Measurements from ENCODE around the gene PELI2.
A peak's percentile ranks its signal among the peaks of the same experiment; 100 is the strongest.

The PELI2 gene

GRCh38 chr14:56205881-56206280 lies 87.7 kb downstream of the PELI2 start:
- DNase-seq (ENCODE audit: low read depth, low spot score), result no peak

DNA sequence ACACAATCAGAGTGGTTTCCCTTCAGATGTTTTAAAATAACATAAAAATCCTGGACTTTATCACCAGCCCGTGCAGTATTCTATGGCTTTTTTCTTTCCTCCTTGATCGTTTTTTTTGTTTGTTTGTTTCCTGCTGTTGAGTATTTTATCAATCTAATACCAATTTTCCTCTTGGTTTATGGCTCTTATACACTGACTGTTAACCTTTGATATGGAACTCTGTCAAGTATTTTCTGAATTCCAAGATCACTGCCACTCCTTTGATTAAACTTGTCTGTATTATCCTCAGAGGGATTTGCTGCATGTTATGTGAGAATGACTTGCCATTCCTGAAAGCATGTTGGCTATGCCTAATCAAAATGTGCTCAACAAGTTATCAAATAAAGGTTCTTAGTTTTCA lies 88.4 kb downstream of the PELI2 start:
- DNase-seq (ENCODE audit: low read depth, low spot score), result no peak

- DNase-seq (ENCODE audit: low read depth, low spot score), result peak; percentile 13
Observed at GRCh38 chr14:56207626-56208292, 89.5 kb downstream of the PELI2 start.

GRCh38 chr14:56208520-56208919 lies 90.3 kb downstream of the PELI2 start:
- no peak for DNase-seq (ENCODE audit: low read depth, low spot score)

DNA sequence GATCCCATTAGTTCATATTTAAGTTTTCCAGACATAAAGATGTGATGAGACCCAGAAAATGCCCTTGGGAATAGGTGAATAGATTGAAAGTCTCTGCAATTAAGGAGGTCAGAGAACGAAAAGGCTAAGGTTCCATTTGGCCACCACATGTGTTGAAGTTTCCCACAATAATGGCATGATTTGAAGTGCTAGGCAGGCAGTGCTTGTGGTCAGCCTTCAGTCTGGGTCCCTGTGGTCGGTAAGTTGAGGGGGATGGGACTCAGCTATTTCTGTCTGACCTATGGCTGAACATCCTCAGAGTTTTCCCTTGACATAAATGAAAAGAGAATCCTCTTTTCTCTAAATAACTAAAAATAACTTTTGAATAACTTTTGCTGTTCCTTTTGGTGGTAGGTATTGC lies 92.4 kb downstream of the PELI2 start:
- DNase-seq (ENCODE audit: low read depth, low spot score), result no peak

- DNase-seq (ENCODE audit: low read depth, low spot score), result no peak
Observed at GRCh38 chr14:56211084-56211483, 92.9 kb downstream of the PELI2 start.

- DNase-seq (ENCODE audit: low read depth, low spot score), result no peak
Observed at GRCh38 chr14:56211844-56212243, 93.6 kb downstream of the PELI2 start.

- no peak for DNase-seq (ENCODE audit: low read depth, low spot score)
Observed at GRCh38 chr14:56212521-56212920, 94.3 kb downstream of the PELI2 start.

DNA sequence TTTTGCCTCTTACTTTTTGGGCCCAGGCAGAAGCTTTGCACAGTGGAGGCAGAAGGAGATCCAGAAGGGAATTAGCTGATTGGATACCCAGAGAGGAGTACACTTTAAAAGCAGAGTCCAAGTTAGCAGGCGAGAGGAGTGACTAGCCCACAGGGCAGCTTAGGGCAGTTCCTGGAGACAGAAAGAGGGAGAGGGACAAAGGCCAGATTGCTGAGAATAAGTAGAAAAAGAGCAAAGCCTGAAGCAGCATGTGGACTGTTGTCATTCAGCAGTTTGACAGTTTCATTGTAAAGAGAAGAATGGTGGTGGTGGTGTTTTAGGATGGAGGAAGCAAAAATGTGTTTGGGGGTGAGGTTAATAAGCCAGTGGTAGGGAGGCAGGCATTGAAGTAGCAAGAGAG lies 95.1 kb downstream of the PELI2 start:
- no peak for DNase-seq (ENCODE audit: low read depth, low spot score)

GRCh38 chr14:56215180-56215579 lies 97.0 kb downstream of the PELI2 start:
- DNase-seq (ENCODE audit: low read depth, low spot score), result no peak

DNA sequence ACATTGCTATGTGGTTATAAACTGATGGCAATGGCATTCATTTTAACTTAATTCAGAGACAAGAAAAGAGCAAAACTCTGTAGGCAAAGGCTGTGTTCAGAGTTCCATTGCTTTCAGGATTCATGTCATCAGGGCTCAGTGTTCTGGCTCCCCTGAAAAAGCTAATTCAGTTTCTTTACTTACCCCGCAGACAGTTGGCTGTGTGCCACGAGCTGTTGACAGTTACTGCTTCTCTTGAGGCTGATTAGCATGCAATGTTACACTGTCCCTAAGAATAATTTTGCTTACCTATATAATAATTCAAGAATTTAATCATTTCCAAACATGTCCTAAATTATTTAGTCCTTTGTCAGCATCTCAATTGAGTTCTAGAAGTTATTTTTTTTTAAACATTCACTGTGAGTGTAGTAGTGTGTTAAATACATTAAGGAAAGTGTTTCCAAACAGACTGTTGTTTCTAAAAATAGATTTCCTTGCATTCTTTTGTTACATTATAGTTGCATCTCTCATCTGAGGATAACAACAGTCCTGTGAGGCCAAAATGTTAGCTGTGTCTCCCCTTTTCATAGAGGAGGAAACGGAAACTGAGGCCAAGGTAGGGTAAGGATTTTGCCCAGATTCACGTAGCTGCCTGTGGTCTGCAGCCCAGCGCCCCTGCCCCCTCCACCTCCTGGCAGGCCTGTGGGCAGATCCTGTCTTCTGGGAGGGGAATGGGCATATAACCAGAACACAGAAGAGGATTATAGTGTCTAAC lies 98.6 kb downstream of the PELI2 start:
- no peak for DNase-seq (ENCODE audit: low read depth, low spot score)

GRCh38 chr14:56217380-56218045 lies 99.3 kb downstream of the PELI2 start:
- no peak for DNase-seq (ENCODE audit: low read depth, low spot score)

GRCh38 chr14:56219666-56220413 lies 101.6 kb downstream of the PELI2 start:
- DNase-seq (ENCODE audit: low read depth, low spot score), result no peak

- no peak for DNase-seq (ENCODE audit: low read depth, low spot score)
Observed at GRCh38 chr14:56221382-56222128, 103.3 kb downstream of the PELI2 start.

- DNase-seq (ENCODE audit: low read depth, low spot score), result no peak
Observed at GRCh38 chr14:56224229-56224628, 106.0 kb downstream of the PELI2 start.

GRCh38 chr14:56224691-56225681 lies 106.8 kb downstream of the PELI2 start:
- no peak for DNase-seq (ENCODE audit: low read depth, low spot score)

DNA sequence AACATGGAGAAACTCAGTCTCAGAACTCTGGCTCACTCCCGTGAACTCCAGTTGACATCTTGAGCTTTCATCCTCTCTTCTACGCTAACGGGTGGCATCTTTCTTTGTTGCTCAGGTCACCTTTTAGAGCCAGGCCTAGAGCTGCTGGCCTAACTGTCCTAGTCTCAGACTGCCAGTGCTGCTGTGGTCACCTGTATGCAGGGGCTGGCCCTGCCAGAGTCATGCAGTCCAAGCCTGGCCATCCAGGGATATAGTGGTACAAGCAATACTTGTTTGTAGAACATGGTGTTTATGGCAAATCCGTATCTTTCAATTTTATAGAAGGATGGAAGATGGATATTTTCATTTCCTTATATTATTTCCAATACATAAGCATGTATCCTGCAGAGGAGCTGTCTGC lies 117.2 kb downstream of the PELI2 start:
- no peak for DNase-seq (ENCODE audit: low read depth, low spot score)

- DNase-seq (ENCODE audit: low read depth, low spot score), result no peak
Observed at GRCh38 chr14:56237398-56237797, 119.2 kb downstream of the PELI2 start.

DNA sequence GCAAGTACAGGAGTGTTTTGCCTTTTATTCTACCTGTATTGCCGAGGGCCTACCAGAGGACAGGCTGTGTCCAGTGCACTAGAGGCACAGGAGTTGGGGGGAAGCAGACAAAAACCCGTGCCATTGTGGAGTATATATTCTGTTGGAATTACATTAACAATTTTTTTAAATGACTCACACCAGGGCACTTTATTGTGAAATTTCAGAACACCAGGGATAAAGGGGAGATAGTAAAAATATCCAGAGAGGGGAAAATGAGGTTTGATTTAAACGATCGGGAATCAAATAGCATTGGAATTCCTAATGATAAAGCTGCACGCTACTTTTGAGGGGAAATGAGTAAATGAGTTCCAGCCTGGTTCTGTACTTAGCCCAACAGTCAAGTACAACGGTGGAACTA lies 123.2 kb downstream of the PELI2 start:
- DNase-seq (ENCODE audit: low read depth, low spot score), result no peak

DNA sequence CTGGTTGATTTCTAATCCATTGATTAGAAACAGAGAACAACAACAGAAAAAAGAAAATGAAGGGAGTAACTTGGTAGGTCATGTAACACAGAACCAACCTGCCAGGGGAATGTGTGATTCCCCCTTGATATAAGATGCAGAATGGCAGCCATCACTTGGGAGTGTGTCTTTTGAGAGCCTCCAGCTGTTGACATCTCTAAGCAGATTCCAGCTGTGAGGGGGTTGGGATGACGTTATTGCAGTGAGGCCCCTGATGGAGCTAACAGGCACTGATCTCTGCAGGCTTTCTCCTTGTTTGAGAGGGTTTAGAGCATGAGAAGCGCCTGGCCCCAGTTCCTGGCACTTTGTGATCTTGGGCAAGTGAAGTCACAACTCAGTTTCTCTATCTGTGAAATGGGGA lies 124.9 kb downstream of the PELI2 start:
- DNase-seq (ENCODE audit: low read depth, low spot score), result peak; percentile 24

All from ELF-1 (cell line).